Measurements from ENCODE around the gene AMOTL2. TPM values are rescaled to one million over a fixed set of nuclear protein-coding genes. Genes with fewer than 3 reads are reported as not detected.

The AMOTL2 gene
- total RNA-seq, 1 experiment from 2014 or later, result 30.9 TPM

DNA sequence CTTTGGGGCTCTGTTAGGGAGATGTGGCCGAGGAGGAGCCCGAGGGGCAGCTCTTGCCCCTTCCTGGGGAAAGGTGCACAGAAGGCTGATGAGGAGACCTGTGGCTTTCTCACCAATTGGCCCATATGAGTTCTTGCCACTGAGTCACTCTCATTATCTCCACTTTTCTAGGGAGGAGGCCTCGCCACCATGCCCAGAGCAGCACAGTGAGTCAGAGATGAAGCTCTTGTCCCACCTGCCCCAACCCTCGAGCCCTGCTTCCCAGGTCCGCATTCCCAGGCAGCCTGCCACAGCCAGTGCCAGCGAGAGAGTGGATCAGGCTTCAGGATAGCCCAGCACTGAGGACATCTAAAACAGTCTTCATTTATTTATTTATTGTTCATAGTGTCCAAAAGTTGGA lies 53.5 kb downstream of the AMOTL2 start:
- no peak overlapping the region for H3K14ac ChIP-seq (ENCODE audit: insufficient read depth, low read length)
- no peaks in the 10 kb centered on the region for H4K20me1 ChIP-seq (ENCODE audit: control insufficient read depth, insufficient read depth, insufficient read length)
- H2BK5ac ChIP-seq (ENCODE audit: insufficient read length, low read length), result no peak overlapping the region
- H3K4ac ChIP-seq (ENCODE audit: low read depth, low read length), result no peak overlapping the region
- H4K91ac ChIP-seq (ENCODE audit: insufficient read length, low read depth, low read length), result no peak overlapping the region
- H2AK5ac ChIP-seq (ENCODE audit: insufficient read length, low read length), result no peak overlapping the region
- no peak overlapping the region for H3K23ac ChIP-seq (ENCODE audit: insufficient read length, low read depth, low read length)
- H2BK20ac ChIP-seq (ENCODE audit: low read depth, low read length, poor library complexity, severe bottlenecking), result no peak overlapping the region
- DNase-seq, result peak; percentile 24
- H4K5ac ChIP-seq (ENCODE audit: insufficient read length, low read depth, low read length), result no peak overlapping the region
- H3K56ac ChIP-seq (ENCODE audit: insufficient read length, low read depth, low read length), result no peak overlapping the region
- H3K27ac Mint-ChIP-seq, result no peak overlapping the region
- no peak overlapping the region for H3K27ac ChIP-seq (ENCODE audit: insufficient read length, low read depth, low read length)
- no peak overlapping the region for H3K4me2 ChIP-seq (ENCODE audit: insufficient read depth, insufficient read length, low read length)
- no peak overlapping the region for H2AFZ ChIP-seq (ENCODE audit: low read length)
- H3K36me3 Mint-ChIP-seq (ENCODE audit: insufficient read depth in 1 of 3, low read depth in 3 of 3), result no peaks in the 10 kb centered on the region; a peak in 1 of 7 replicates
- no peaks in the 10 kb centered on the region for H3K23me2 ChIP-seq (ENCODE audit: insufficient read length, low read depth, low read length, poor library complexity, severe bottlenecking)
- no peaks in the 10 kb centered on the region; a peak in 1 of 5 replicates for H3K9me3 Mint-ChIP-seq
- H3T11ph ChIP-seq (ENCODE audit: low read length), result no peak overlapping the region
- TF ChIP-seq, protein P1, sequence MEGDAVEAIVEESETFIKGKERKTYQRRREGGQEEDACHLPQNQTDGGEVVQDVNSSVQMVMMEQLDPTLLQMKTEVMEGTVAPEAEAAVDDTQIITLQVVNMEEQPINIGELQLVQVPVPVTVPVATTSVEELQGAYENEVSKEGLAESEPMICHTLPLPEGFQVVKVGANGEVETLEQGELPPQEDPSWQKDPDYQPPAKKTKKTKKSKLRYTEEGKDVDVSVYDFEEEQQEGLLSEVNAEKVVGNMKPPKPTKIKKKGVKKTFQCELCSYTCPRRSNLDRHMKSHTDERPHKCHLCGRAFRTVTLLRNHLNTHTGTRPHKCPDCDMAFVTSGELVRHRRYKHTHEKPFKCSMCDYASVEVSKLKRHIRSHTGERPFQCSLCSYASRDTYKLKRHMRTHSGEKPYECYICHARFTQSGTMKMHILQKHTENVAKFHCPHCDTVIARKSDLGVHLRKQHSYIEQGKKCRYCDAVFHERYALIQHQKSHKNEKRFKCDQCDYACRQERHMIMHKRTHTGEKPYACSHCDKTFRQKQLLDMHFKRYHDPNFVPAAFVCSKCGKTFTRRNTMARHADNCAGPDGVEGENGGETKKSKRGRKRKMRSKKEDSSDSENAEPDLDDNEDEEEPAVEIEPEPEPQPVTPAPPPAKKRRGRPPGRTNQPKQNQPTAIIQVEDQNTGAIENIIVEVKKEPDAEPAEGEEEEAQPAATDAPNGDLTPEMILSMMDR (conservative IDR thresholded peaks at IDR 0.05), result no peak
- H3K27me3 Mint-ChIP-seq (ENCODE audit: low read depth), result peaks cover 4% of the 10 kb centered on the region
- H2BK15ac ChIP-seq (ENCODE audit: low read depth, low read length), result no peak overlapping the region
- no peaks in the 10 kb centered on the region for H3K79me1 ChIP-seq (ENCODE audit: insufficient read depth, low read depth, low read length, poor library complexity, severe bottlenecking)
- H2BK120ac ChIP-seq (ENCODE audit: low read depth, low read length, poor library complexity, severe bottlenecking), result no peak overlapping the region
- peaks cover under 1% of the 10 kb centered on the region; the same call in 1 of the 2 replicates for H3K4me1 ChIP-seq (ENCODE audit: insufficient read depth, low read length)
- no peak overlapping the region for H3K4me3 Mint-ChIP-seq
- no peak overlapping the region for H2BK12ac ChIP-seq (ENCODE audit: insufficient read length, low read depth, low read length)
- no peaks in the 10 kb centered on the region for H3K79me2 ChIP-seq (ENCODE audit: insufficient read depth, low read length)
- WGBS (ENCODE audit: extremely low coverage, insufficient read length, low lambda C conversion rate), result no CpG with 5 or more reads among the region's 6 CpGs
- no peak overlapping the region for H3K9ac ChIP-seq (ENCODE audit: extremely low read depth, insufficient read length, low read length)
- H3K9me3 ChIP-seq (ENCODE audit: control insufficient read depth, low read depth, low read length), result no peaks in the 10 kb centered on the region
- H4K8ac ChIP-seq (replicated peaks; ENCODE audit: insufficient read length, low read depth, low read length), result no peak overlapping the region
- no peaks in the 10 kb centered on the region for H3K27me3 ChIP-seq (ENCODE audit: insufficient read depth, low read length)
- peaks cover 14 to 15% of the 10 kb centered on the region in 2 experiments for H3K4me1 Mint-ChIP-seq
- no peak overlapping the region for H3K18ac ChIP-seq (ENCODE audit: insufficient read length, low read depth, low read length)

All from H9 (cell line).